GM13977 (cell line): ENCODE data around the gene SEMA4A.

Experiments
- DNase-seq: peaks from one replicate; pipeline ENCODE4 v3.0.0; 2012; ENCODE audit warnings: low spot score
- in situ Hi-C: fragments of 300-500 bp; cut with MboI; formaldehyde crosslinking; loops from one replicate; pipeline ENCODE4 v1.12.0; 2022; ENCODE audit warnings: low sequenced_read_pairs, low pct_unique_long_range_greater_than_20kb, mixed read lengths, inconsistent platforms; ENCODE audit not compliant: unreplicated experiment
- TF ChIP-seq, protein P1 (sequence below): IDR thresholded peaks from 2 replicates; pipeline ENCODE4 v1.5.1; 2012; ENCODE audit warnings: mild to moderate bottlenecking, control low read depth; ENCODE audit not compliant: insufficient read depth; ENCODE audit errors: extremely low read depth, missing control alignments

SEMA4A gene

DNA sequence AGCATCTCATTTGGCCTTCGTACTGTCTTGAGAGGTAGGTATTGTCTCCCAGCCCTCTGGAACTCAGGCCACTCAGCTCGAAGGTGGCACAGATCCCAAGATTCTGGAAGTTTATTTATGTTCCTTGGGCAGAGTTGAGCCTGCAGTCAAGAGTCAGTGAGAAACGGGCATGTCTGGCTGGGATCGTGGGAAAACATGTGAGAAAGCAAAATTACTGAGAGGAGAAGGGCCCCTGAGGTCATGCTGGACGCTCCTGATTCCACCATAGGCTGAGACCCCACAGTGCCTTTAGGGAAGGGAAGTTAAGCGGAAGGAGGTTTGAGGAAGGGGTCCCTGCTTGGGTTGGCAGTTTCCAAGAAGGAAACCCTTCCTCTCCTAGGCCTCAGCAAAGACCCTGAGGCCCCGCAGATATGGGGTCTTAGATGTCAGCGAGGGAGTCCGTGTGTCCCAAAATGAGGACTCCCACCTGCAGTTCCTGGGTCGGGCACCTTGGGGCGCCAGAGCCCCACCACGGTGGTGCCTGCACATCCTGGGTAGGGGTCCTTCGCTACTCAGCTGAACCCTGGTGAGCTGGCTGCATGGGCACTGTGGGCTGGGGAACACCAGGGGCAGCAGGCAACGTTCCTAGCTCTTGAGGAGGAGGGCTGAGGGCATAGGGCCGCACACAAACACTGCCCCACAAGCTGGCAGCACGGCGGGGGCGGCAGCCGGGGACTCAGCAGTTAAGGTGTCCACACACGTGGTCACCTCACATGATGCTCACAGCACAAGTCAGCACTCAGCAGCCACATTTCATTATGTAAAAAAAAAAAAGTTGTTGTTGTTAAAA, 12.3 kb upstream of the SEMA4A start:
- TF ChIP-seq, protein P1, sequence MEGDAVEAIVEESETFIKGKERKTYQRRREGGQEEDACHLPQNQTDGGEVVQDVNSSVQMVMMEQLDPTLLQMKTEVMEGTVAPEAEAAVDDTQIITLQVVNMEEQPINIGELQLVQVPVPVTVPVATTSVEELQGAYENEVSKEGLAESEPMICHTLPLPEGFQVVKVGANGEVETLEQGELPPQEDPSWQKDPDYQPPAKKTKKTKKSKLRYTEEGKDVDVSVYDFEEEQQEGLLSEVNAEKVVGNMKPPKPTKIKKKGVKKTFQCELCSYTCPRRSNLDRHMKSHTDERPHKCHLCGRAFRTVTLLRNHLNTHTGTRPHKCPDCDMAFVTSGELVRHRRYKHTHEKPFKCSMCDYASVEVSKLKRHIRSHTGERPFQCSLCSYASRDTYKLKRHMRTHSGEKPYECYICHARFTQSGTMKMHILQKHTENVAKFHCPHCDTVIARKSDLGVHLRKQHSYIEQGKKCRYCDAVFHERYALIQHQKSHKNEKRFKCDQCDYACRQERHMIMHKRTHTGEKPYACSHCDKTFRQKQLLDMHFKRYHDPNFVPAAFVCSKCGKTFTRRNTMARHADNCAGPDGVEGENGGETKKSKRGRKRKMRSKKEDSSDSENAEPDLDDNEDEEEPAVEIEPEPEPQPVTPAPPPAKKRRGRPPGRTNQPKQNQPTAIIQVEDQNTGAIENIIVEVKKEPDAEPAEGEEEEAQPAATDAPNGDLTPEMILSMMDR, result peak; percentile 75
- no peak for DNase-seq
- in situ Hi-C loops, result loop anchor here (10.0 kb wide), 1 partner anchor 84 kb away; no protein-coding TSS in a partner anchor

DNA sequence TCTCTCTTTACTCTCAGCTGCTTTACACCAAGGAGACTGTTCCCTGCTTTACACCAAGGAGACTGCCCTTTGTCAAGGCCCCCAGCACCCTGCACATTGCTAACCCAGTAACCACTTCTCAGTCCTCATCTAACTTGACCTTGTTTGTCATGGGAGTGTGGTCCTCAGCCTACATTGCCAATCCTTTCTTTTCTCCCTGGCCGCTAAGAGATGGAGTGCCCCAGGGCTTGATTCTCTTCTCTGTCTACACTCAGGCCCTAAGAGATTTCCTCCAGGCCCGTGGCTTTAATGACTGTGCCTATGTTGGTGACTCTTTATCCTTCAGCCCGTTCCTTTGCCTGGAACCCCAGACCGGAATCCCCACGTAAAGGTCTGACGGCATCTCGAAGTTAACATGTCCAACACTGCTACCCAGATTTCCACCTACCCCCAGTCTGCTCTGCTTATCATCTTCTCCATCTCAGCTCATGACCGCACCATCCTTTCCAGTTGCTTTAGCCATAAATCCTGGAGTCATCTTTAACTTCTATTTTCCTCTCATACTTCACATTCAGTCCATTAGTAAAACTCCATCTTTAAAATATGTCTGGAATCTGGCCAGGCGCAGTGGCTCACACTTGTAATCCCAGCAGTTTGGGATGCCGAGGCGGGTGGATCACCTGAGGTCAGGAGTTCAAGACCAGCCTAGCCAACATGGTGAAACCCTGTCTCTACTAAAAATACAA, 9.5 kb upstream of the SEMA4A start:
- DNase-seq, result no peak
- in situ Hi-C loops, result loop anchor here (10.0 kb wide), 1 partner anchor 81 kb away; no protein-coding TSS in a partner anchor
- TF ChIP-seq, protein P1, result no peak

DNA sequence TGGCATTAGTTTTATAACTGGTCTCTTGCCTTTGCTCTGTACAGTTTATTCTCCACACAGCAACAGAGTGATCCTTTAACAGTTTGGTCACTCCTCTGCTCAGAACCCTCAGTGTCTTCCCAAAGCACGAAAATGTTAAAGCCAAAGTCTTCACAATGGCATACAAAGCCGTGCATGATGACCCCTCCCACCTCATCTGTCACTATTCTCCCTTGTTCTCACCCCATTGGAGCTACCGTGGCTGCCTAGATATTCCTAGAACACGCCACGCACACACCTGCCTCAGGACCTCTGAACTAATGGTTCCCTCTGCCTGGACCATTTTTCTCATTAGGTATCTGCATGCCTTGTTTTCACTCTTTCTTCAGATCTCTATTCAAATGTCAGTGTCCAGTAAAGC, 8.6 kb upstream of the SEMA4A start:
- in situ Hi-C loops, result loop anchor here (10.0 kb wide), 1 partner anchor 80 kb away; no protein-coding TSS in a partner anchor
- no peak for DNase-seq
- TF ChIP-seq, protein P1, result no peak

DNA sequence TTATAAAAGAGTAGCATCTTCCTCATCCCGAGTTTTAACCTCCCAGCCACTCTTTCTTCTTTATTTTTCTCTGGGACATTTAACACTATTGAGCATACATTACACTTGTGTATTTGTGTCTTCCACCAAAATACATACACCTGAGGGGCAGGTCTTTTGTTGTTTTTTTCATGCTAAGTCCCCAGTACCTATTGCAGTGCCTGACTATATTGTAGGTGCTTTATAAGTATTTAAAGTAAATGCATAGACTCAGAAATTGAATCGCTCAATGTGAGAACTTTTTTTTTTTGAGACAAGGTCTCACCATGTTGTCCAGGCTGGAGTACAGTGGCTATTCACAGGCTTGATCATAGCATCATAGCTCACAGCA, 7.8 kb upstream of the SEMA4A start:
- DNase-seq, result no peak
- TF ChIP-seq, protein P1, result no peak
- in situ Hi-C loops, result loop anchor here (10.0 kb wide), 1 partner anchor 79 kb away; no protein-coding TSS in a partner anchor

DNA sequence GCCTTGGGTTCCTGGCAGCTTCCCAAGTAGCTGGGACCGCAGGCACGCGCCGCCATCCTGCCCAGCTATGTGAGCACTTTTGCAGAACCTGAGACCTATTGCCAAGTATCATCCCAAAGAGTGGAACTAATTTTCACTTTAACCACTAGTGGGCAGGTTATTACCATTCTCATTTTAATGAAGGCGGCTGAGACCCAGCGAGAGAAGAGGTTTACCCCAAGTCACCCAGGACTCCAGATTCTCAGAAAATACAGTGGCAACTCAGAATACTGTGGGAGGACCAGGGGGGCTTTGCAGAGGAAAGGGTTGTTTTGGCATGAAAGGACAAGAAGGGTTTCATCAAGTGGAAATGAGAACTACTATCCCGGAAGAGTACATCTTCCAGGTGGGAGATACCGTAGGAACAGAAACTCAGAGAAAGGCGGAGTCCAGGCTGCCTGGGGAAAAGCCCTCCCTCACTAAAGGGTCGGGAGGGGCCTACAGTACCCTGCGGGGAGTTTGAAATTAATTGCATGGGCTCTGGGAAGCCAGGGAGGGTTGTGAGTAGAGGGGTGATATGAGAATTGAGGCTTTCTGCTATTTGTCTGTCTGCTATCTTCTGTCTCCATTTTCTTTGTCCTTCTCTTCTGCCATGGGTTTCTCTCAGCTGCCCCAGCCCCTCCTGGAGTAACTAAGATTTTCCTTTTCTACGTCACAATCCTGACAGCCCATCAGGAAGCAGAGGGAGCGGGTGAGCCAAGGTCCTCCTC, 7.2 kb upstream of the SEMA4A start:
- TF ChIP-seq, protein P1, result peak; percentile 66
- in situ Hi-C loops, result loop anchor here (10.0 kb wide), 1 partner anchor 79 kb away; no protein-coding TSS in a partner anchor
- DNase-seq, result peak; percentile 79

DNA sequence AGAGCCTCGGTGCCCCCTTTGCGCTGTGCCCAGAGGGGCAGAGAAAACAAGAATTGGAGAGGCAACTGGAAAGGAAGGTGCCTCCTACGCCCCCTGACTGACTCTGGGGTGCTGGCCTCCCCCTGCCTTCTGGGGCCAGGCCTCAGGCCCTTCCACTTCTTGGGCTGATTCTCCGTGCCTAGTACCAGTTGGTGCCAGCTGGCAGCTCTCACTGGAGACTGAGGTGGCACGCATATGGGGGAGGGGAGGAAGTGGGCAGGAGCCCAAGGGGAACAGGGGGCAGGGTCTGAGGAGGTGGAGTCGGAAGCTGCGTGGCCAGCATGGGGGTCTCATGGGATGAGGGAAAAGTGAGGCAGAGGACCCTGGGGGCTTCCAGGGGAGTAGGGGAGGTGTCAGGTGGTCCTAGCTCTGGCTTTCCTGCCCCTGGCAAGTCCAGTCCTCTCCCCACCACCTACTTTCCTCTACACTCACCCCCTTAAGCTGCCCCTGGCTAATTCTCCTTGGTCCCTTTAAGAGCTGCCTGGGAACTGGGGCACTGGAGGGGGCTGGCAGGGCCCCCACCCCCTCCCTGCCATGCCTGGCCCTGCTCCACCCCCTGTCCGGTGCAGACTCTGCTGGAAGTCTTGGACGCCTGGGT, 6.5 kb upstream of the SEMA4A start:
- TF ChIP-seq, protein P1, result no peak
- in situ Hi-C loops, result loop anchor here (10.0 kb wide), 1 partner anchor 78 kb away; no protein-coding TSS in a partner anchor
- no peak for DNase-seq
